Astrocyte (in vitro differentiated cells and primary cell): ENCODE results near the gene TSPAN2.

ENCODE experiments used
- CTCF ChIP-seq: IDR thresholded peaks from 2 replicates; pipeline ENCODE4 v1.5.1; 2011; ENCODE audit warnings: low read depth, mild to moderate bottlenecking, inconsistent platforms, low read length, moderate library complexity; ENCODE audit not compliant: insufficient read depth
- EZH2 ChIP-seq: IDR thresholded peaks from 2 replicates; pipeline ENCODE4 v1.6.1; 2012; ENCODE audit warnings: mild to moderate bottlenecking, low read length, inconsistent platforms; ENCODE audit not compliant: insufficient read depth

- TF ChIP-seq CTCF, result no peak
- no peak for TF ChIP-seq EZH2
Observed at GRCh38 chr1:115090956-115091355, 1.7 kb upstream of the TSPAN2 start.
